GM19438 (cell line): ENCODE data around the gene MAP4.
"Not testable (repeated sequence)": the region's sequence is repeated elsewhere in the genome, so short reads cannot be mapped to it uniquely, and the experiment has no call there.

Experiments
- ATAC-seq: cut with Tn5 transposase; IDR thresholded peaks from one replicate; pipeline ENCODE4 v1.9.1; 2021; ENCODE audit warnings: low read depth; ENCODE audit not compliant: unreplicated experiment

The MAP4 gene, protein sequence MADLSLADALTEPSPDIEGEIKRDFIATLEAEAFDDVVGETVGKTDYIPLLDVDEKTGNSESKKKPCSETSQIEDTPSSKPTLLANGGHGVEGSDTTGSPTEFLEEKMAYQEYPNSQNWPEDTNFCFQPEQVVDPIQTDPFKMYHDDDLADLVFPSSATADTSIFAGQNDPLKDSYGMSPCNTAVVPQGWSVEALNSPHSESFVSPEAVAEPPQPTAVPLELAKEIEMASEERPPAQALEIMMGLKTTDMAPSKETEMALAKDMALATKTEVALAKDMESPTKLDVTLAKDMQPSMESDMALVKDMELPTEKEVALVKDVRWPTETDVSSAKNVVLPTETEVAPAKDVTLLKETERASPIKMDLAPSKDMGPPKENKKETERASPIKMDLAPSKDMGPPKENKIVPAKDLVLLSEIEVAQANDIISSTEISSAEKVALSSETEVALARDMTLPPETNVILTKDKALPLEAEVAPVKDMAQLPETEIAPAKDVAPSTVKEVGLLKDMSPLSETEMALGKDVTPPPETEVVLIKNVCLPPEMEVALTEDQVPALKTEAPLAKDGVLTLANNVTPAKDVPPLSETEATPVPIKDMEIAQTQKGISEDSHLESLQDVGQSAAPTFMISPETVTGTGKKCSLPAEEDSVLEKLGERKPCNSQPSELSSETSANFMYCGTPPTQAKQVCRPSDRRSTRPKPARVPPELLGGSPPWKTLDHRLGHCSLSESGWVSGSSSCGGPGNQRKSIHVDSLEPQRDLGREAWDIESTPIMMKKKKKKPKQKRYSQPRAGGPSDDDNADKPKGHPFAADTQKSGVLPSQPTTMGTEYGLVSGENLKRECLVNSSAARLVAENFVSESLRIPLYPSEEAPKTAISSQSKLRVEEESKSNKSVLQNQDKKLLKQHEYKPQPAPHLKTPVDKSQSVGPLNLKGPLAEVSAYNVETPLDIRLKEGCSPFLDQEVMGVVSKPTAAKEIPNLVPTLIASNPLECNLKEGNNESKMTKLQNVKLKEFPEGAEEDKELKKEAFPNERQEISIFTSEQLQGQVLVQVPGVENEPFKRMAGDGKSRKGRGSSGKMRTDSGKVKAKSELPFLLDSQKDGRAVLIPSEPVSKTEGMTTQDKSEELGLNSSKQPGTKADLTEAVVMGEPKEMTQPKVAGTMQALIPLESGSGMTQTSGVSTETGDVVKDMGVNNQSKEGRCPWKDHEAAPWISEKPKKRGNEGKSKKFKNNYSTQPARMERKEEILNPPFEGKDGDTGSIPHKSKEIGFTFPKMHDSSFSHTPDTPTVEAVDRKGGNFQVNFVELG (N-terminal part only)

DNA sequence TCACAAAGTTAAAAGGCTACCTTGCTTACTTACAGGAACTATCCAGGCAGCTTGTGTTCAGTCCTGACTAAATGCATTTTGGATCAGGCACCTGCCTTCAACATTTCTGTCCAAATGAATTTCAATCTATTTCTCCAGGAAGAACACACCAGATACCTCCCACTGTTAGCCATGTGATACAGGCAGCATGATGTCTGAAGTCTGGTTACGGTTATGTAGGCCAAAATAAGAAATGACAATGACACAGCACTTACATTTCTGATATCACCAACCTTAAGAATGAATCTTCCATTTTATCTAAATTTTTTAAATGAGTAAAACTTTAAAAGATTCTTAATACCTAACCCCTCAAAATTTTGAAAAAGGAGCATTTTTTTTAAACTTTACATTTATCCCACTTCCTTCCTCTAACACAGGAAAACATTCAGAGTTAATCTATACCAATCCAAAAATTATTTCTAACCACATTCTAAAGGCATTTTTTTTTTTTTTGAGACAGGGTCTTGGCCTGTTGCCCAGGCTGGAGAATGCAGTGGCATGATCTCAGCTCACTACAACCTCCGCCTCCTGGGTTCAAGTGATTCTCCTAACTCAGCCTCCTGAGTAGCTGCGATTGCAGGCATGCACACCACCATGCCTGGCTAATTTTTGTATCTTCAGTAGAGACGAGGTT, at the start of gene MAP4:
Gene MAP4, minus strand, starts transcription at position 116 of the 673 bp plus-strand sequence. CDS start 17,556 bp downstream, outside the sequence.
- no peak for ATAC-seq

DNA sequence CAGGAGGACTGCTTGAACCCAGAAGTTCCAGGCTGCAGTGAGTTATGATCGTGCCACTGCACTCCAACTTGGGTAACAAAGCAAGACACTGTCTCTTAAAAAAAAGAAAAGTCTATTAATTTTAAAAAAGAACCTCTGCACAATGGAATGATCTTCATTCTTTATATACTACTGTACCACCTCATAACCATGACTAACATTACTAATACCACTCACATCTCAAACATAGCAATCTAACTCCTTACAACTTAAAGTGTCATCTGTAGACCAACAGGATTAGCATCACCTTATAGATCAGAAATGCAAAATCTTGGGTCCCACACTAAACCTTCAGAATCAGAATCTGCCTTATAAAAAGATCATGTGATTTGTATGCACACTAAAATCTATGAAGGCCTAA, 48.8 kb upstream of the MAP4 start:
- ATAC-seq = no peak

DNA sequence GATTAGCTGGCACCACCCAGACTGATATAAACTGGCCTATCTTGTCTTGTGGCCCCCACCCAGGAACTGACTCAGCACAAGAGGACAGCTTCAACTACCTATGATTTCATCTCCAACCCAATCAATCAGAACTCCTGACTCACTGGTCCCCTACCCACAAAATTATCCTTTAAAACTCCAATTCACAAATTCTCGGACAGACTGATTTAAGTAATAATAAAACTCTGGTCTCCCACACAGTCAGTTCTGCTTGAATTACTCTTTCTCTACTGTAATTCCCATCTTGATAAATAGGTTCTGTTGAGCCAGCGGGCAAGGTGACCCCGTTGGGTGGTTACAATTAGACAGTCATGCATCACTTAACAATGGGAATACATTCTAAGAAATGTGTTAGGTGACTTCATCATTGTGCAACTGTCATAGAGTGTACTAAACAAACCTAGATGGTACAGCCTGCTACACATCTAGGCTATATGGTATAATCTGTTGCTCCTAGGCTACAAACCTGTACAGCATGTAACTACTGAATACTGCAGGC, 48.1 kb upstream of the MAP4 start:
- ATAC-seq = no peak

DNA sequence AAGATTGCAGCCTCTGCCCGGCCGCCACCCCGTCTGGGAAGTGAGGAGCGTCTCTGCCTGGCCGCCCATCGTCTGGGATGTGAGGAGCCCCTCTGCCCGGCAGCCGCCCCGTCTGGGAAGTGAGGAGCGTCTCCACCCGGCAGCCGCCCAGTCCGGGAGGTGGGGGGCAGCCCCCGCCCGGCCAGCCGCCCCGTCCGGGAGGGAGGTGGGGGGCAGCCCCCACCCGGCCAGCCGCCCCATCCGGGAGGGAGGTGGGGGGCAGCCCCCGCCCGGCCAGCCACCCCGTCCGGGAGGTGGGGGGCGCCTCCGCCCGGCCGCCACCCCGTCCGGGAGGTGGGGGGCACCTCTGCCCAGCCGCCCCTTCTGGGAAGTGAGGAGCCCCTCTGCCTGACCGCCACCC, 45.4 kb upstream of the MAP4 start:
- not testable (repeated sequence) for ATAC-seq

DNA sequence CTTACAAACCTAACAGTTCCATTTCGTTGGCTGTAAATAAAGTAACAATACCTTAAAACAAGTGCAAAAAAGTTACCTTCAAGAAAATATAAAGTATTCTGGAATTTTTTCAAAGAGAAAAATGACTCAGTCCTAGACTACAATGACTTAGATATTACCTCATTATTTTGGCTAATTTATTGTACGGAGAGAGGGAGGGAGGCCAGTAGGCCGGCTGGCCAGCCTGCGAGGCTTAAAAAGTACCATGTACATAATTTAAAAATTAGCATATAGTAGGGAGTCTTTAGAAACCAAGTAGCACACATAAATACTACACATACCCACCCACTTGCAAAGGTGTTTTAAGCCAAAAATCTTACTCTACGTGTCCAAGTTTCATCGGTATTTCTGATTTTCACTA, 41.9 kb upstream of the MAP4 start:
- no peak for ATAC-seq

DNA sequence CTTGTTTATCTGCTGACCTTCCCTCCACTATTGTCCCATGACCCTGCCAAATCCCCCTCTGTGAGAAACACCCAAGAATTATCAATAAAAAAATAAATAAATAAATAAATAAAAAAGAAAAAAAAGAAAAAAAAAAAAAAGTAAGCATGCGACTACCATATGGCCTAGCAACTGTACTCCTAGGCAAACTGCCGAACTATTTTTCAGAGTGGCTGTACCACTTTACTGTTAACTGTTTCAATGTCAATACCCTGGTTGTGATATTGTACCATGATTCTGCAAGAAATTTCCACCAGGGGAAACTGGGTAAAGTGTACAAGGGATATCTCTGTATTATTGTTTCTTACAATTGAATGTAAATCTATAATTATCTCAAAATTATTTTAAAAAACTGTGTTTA, 41.3 kb upstream of the MAP4 start:
- ATAC-seq = no peak

DNA sequence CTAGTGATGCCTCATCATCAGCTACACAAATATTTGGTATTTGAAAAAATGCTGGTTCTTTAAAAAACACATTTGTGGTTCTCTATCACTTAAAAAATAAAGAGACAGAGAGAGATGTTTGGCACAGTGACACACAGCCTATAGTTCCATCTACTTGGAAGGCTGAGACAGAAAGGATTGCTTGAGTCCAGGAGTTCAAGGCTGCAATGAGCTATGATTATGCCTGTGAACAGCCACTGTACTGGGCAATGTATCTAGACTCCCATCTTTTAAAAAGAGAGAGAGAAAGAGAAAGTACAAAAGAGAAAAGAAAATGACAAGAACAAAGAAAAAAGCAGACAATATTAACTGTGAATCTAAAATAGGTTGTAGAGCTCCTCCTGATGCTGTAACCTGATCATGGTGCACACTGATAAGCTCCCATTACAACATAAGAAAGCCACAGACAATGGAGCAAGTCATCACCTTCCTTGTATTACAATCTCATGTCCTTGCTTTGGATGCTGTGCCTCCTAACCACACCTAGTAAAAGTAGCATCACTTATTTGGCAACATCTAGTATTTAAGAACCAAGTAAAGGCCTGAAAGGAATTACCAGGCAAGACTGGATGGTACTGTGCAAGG, 31.7 kb upstream of the MAP4 start:
- ATAC-seq = no peak

DNA sequence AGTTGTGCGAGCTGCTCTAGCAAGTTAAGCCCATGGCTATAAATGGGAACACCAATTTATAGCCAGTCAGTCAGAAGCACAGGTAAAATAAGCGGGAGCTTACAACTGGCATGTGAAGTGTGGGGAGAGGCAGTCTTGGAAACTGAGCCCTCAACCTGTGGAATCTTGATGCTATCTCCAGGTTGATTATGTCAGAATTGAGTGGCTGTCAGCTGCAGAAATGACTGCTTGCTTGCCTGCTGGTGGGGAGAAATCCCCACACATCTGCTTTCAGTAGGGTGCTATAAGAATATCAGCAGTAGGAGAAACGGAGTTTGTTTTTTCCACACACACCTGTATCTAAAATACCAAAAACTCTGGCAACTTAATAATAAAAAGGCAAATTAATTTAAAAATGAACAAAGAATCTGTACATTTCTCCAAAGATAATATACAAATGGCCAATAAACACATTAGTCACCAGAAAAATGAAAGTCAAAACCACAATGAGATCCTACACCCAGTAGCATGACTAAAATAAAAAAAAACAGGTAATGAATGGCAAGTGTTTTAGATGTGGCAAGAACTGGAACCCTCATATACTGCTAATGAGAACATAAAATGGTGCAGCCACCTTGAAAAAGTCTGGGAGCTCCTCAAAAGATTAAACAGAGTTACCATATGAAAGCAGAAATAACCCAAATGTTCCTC, 26.0 kb upstream of the MAP4 start:
- no peak for ATAC-seq

DNA sequence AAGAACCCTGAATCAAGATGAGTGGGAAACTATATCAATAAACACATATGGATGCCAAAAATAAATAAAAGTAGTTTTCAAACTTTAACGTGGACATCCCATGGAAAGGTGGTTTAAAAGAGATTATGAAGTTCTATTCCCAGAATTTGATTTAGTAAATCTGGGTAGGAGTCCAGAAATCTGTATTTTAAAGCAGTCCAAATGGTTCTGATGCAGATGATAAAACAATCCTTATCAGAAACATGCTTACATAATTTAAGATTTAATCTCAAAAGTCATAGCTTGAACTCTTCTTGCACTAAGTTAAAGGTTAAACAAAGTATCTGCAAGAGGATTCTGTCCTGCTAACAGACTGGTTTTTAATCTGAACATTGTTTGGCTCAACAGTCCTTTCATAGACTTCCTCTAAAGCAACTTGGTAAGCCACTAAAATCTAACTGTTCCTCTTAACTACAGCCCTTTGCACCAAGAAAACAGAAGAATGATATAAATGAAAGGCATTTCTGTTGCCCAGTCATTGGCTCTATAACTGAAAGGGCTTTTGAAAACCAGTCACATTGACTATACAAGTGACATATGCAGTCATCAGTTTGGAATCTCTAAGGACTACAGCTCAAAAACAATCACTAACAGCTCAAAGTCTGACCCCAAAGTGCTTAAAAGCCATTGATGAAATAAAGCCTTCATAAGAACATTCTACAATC, 23.4 kb upstream of the MAP4 start:
- ATAC-seq = no peak

DNA sequence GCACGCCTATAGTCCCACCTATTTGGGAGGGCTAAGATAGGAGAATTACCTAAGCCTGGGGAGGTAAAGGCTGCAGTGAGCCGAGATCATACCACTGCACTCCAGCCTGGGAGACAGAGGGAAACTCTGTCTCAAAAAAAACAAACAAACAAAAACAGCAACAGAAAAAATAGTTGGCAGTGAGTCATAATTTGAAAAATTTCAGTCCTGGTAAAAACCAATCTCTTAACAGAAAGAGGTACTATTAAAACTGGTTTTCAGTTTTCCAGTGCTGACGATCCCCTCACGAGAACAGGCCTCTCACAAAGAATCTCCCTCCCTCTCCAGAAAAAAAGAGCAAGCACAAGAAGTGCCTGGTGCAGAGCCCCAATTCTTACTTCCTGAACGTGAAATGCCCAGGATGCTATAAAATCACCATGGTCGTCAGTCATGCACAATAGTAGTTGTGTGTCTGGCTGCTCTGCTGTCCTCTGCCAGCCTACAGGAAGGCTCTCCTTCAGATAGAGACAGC, 22.8 kb upstream of the MAP4 start:
- no peak for ATAC-seq

DNA sequence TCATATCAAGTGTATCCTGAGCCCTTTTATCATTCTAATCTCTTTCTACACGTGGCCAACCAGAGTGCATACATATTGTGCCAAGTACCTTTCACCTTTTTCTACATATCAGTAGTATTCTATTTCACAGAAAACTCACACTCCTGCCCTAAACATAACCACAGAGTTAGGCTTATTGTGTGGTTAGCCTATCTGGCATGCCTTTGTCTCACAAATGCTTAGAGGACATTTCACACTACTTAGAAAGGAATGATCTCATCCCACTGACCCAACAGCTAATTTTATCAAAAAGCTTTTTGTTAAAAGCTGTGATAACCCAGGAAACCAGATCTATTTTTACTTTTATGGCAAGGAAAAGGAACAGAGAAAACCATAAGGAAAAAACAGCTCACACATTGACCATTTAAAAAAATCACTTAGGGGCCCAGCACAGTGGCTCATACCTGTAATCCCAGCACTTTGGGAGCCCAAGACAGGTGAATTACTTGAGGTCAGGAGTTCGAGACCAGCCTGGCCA, 17.8 kb upstream of the MAP4 start:
- no peak for ATAC-seq

DNA sequence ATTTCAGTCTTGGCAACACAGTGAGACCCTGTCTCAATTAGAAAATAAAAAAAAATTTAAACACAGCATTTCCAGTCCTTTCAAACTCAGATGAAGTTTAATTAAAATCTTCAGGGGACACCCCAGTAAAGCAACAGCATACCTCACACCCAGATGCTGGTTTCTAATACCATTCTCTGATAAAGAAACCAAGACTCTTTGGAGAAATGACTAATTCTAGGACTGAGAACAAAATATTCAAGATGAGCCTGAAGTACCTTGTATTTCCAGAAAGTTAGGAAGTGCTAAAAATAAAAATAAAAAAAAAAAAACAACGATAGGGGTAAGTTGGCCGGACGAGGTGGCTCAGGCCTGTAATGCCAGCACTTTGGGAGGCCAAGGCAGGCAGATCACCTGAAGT, 14.0 kb upstream of the MAP4 start:
- ATAC-seq = no peak

DNA sequence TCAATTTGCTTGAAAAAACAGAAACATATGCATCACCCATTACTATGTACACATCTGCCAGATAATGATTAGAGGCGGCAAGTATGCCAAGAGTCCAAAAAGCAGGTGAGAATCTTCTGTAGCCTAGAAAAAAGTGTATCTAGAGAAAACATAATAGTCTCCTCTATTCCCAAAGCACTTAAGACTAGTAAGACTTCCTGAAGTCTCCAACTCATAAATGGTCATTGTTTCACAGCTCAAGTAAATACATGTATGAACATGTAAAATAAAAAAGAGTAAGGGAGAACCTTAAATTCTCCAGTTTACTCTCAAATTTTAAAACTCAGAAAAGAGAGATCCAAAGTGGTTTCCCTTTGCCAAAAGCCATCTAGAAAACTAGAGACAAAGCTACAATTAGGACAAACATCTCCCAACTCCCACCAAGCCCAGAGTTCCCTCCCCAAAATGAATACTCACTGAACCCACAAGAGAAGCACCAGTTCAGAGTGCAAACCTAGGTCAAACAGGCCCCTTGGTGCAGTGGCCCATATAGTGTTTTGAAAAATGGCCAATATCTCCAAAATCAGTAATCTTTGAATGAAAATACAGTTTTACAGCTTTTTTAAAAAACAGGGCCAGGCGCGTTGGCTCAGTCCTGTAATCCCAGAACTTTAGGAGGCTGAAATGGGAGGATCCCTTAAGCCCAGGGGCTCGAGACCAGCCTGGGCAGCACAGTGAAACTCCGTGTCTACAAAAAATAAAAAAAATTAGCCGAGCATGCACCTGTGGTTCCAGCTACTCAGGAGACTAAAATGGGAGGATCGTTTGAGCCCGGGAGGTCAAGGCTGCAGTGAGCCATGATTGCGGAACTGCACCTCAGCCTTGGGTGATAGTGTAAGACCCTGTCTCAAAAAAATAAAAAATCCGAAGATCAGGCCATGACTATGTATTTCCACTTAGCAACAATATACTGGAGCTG, 11.0 kb upstream of the MAP4 start:
- ATAC-seq = no peak

DNA sequence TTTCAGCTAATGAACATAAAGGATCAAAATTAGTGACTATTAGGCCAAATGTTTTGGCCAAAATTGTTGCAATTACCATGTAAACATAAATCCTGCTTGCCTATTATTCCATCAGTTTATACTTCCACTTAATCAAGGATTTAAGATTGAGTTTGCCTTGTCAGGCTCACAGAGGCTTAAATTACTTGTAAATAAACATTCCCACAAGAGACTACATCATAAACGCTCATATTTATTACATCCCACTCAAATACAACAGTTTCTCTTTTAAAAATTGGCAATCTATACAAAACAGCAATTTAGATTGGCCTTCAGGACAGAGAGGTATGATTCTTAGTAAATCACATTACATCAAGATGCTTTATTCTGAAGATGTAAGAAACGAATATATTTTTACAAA, 9.9 kb upstream of the MAP4 start:
- ATAC-seq = no peak

DNA sequence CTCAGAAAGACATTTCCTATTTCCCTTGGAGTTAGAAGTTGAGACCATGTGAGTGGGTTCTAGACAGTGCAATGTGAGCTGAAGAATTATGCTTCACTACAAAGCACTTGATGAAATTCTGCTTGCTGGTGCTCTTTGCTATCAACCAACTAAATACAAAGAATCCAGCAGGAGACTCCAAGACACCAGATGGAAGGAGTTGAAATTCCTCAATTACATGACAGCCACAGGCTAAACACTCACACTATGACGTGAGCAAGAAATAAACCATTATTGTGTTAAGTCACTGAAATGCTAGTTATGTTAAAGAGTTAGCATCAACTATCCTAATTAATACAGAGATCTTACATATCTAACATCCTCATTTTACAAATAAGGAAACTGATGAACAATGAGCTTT, 8.2 kb upstream of the MAP4 start:
- ATAC-seq = no peak

DNA sequence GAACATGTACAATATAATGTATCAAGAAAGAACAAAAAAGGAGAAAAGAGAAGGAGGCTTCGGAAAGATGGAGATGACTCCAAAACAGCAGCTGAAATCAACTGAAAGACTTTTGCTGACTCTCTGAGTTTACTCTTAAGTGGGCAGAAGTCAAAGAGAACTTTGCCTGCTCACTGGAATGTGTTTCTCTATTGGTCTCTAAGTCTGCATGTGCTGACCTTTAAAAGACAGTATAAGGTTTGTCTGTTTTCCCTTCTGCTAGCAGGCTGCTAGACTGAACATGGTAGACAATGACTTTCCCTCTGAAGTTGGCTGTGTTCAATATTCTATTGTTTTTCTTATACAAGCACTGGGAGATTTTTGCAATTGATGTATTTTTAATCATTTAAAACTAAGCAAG, 7.2 kb upstream of the MAP4 start:
- no peak for ATAC-seq

DNA sequence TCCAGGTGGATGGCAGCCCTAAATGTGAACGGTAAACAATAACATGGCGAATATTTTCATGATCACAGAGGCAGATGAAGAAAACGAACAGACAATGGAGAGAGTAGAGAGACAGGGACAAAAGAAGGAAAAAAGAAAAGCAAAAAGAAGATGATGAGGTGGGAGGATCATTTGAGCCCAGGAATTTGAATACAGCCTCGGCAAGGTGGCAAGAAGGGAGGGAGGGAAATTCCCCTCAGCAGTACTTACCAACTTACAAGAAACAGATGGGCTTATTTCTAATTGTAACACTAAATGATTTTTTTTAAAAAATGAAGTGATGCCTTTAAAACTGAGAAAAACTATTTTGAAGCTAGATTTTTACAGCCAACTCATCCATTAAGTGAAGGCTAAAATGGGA, 6.0 kb upstream of the MAP4 start:
- no peak for ATAC-seq
